Parathyroid adenoma (tissue), 2 donors: ENCODE results near the gene SHANK2.

Source experiments
- H2AFZ ChIP-seq: fragments of 300-600 bp; sonication (generic); one replicate; pipeline ENCODE4 v1.7.0; 2017; ENCODE audit warnings: antibody characterized with exemption, mild to moderate bottlenecking
- H3K27ac ChIP-seq: fragments of 300-600 bp; sonication (generic); one replicate; pipeline ENCODE4 v1.7.0; 2017
- H3K27me3 ChIP-seq: fragments of 300-600 bp; sonication (generic); one replicate; pipeline ENCODE4 v1.7.0; 2017; ENCODE audit warnings: low read length; ENCODE audit not compliant: control insufficient read depth, insufficient read depth
- H3K36me3 ChIP-seq: fragments of 300-600 bp; sonication (generic); one replicate; pipeline ENCODE4 v1.7.0; 2017; ENCODE audit warnings: low read length; ENCODE audit not compliant: control insufficient read depth, insufficient read depth
- H3K4me1 ChIP-seq: fragments of 300-600 bp; sonication (generic); one replicate; pipeline ENCODE4 v1.7.0; 2017; ENCODE audit warnings: control low read depth
- H3K4me2 ChIP-seq: fragments of 300-600 bp; sonication (generic); one replicate; pipeline ENCODE4 v1.7.0; 2017; ENCODE audit warnings: low read length
- H3K4me3 ChIP-seq: fragments of 300-600 bp; sonication (generic); one replicate; pipeline ENCODE4 v1.7.0; 2017; ENCODE audit warnings: low read depth, low read length
- H3K79me2 ChIP-seq: fragments of 300-600 bp; sonication (generic); one replicate; pipeline ENCODE4 v1.7.0; 2017; ENCODE audit warnings: control low read depth
- H3K9ac ChIP-seq: fragments of 300-600 bp; sonication (generic); one replicate; pipeline ENCODE4 v1.7.0; 2017; ENCODE audit warnings: mild to moderate bottlenecking
- H3K9me3 ChIP-seq: fragments of 300-600 bp; sonication (generic); one replicate; pipeline ENCODE4 v1.7.0; 2017; ENCODE audit warnings: low read length; ENCODE audit not compliant: control insufficient read depth
- CTCF ChIP-seq: fragments of 300-600 bp; sonication (generic); IDR thresholded peaks from one replicate; pipeline ENCODE4 v1.7.0; 2017; ENCODE audit warnings: antibody characterized with exemption, mild to moderate bottlenecking
- donor health status: primary hyperparathyroidism.

The SHANK2 gene

GRCh38 chr11:71298761-71299181, 46.4 kb upstream of the SHANK2 start:
- Histone ChIP-seq H3K4me1 (no peaks in the 10 kb centered on the region), H2AFZ (no peak overlapping the region), H3K27me3 (no peaks in the 10 kb centered on the region), H3K4me3 (no peak overlapping the region), H3K9ac (no peak overlapping the region), H3K27ac (no peak overlapping the region), H3K4me2 (no peak overlapping the region), H3K79me2 (no peaks in the 10 kb centered on the region), H3K36me3 (no peaks in the 10 kb centered on the region), H3K9me3 (no peaks in the 10 kb centered on the region)
- no peak for TF ChIP-seq CTCF

DNA sequence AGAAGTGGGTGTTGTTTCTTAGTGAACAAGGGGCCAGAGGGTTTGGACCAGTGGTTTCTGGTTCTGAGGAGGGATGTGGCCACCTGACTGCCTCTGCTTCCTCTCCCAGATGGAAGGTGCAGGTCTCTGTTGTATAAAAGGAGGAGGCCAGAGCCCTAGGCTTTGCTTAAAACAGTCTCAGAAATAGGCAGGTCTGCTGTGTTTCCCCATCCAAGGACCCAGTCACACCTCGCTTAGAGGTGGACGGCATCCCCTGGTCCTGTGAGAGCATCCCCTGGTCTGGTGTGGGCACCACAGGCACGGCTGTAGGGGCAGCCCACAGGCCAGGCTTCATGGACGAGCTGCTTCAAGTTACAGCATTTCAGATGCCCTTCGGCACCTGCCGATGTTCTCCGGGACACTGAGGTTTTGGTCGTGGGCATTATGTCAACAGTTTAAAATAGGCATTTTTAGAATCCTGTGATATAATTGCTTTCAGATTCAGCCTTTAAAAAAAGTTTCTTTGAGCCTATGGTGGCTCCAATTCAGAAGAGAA, 45.7 kb upstream of the SHANK2 start:
- Histone ChIP-seq H3K9ac (no peak overlapping the region), H3K36me3 (no peaks in the 10 kb centered on the region), H3K9me3 (no peaks in the 10 kb centered on the region), H3K79me2 (no peaks in the 10 kb centered on the region), H2AFZ (no peak overlapping the region), H3K4me3 (no peak overlapping the region), H3K4me1 (no peaks in the 10 kb centered on the region), H3K27me3 (no peaks in the 10 kb centered on the region), H3K4me2 (no peak overlapping the region), H3K27ac (no peak overlapping the region)
- no peak for TF ChIP-seq CTCF

- H3K79me2 ChIP-seq: no peaks in the 10 kb centered on the region
- H3K4me1 ChIP-seq: no peaks in the 10 kb centered on the region
- H3K4me3 ChIP-seq: no peak overlapping the region
- no peaks in the 10 kb centered on the region for H3K9me3 ChIP-seq
- H3K4me2 ChIP-seq: no peak overlapping the region
- no peak overlapping the region for H2AFZ ChIP-seq
- H3K9ac ChIP-seq: no peak overlapping the region
- H3K27me3 ChIP-seq: no peaks in the 10 kb centered on the region
- H3K36me3 ChIP-seq: no peaks in the 10 kb centered on the region
- no peak for TF ChIP-seq CTCF
- no peak overlapping the region for H3K27ac ChIP-seq
Measured at GRCh38 chr11:71294846-71295600, 42.6 kb upstream of the SHANK2 start.

DNA sequence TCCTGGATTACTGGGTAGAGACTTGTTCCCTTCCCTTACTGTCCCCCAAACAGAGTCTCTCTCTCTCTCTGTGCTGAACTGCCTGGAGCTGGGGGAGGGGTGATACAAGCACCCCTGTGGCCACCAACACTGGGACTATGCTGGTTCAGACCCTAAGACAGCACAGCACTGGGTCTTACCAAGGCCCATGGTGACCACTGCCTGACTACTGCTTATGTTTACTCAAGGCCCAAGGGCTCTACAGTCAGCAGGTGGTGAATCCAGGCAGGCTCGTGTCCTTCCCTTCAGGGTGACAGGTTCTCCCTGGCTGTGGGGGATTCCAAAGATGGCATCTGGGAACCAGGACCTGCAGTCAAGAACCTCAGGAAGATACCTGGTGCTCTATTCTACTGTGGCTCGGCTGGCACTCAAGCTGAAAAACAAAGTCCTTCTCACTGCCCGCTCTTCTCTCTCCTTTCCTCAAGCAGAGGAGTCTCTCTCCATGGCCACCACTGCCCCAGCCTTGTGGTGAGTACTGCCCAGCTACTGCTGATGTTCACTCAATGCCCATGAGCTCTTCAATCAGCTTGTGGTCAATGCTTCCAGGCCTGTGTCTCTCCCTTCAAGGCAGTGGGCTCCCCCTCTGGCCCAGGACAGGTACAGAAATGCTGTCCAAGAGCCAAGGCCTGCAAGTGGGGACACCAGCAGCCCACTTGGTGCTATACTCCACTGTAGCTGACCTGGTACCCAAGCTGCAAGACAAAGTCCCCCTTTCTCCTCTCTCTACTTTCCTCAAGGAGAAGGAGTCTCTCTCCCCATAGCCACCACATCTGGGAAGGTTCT, 41.8 kb upstream of the SHANK2 start:
- no peak overlapping the region for H3K4me2 ChIP-seq
- H3K4me1 ChIP-seq: no peaks in the 10 kb centered on the region
- no peak overlapping the region for H2AFZ ChIP-seq
- H3K4me3 ChIP-seq: no peak overlapping the region
- H3K27me3 ChIP-seq: no peaks in the 10 kb centered on the region
- no peaks in the 10 kb centered on the region for H3K9me3 ChIP-seq
- TF ChIP-seq CTCF: no peak
- no peak overlapping the region for H3K9ac ChIP-seq
- no peaks in the 10 kb centered on the region for H3K79me2 ChIP-seq
- no peak overlapping the region for H3K27ac ChIP-seq
- H3K36me3 ChIP-seq: no peaks in the 10 kb centered on the region
